AG10803 (cell line): ENCODE results near the gene TUBB.
"Not testable (repeated sequence)": the region's sequence is repeated elsewhere in the genome, so short reads cannot be mapped to it uniquely, and the experiment has no call there.

Experiments used
- DNase-seq: peaks from one replicate; pipeline ENCODE4 v3.0.0; 2010; ENCODE audit warnings: low read depth
- H3K4me3 ChIP-seq: 2 replicates; pipeline ENCODE4 v1.5.1; 2011; ENCODE audit warnings: mild to moderate bottlenecking, low read length, control low read depth
- CTCF ChIP-seq: conservative IDR thresholded peaks from 2 replicates; pipeline ENCODE4 v1.5.1; 2011; ENCODE audit warnings: mild to moderate bottlenecking, low read length, control low read depth, inconsistent platforms

The TUBB gene

GRCh38 chr6:30763155-30763617, 43.0 kb downstream of the TUBB start:
- no peak for DNase-seq
- no peak for TF ChIP-seq CTCF
- no peak overlapping the region for H3K4me3 ChIP-seq

GRCh38 chr6:30763618-30764489, 43.7 kb downstream of the TUBB start:
- TF ChIP-seq CTCF, result peak; percentile 42
- no peak overlapping the region for H3K4me3 ChIP-seq
- DNase-seq, result no peak

GRCh38 chr6:30764490-30765043, 44.4 kb downstream of the TUBB start:
- H3K4me3 ChIP-seq, DNase-seq: not testable (repeated sequence)

GRCh38 chr6:30765495-30765894, 45.3 kb downstream of the TUBB start:
- DNase-seq, result not testable (repeated sequence)

GRCh38 chr6:30766461-30767157, 46.5 kb downstream of the TUBB start:
- no peak for DNase-seq
- no peak for TF ChIP-seq CTCF
- no peak overlapping the region for H3K4me3 ChIP-seq

More at GRCh38 chr6:30765495-30765894, 45.3 kb downstream of the TUBB start:
- H3K4me3 ChIP-seq, result not testable (repeated sequence)

- no peak for TF ChIP-seq CTCF
- no peak overlapping the region for H3K4me3 ChIP-seq
- DNase-seq, result no peak
These were observed 47.2 kb downstream of the TUBB start for GRCh38 chr6:30767158-30767943.

- TF ChIP-seq CTCF, result no peak
- no peak for DNase-seq
- H3K4me3 ChIP-seq, result no peak overlapping the region
These were observed 47.8 kb downstream of the TUBB start for GRCh38 chr6:30767944-30768301.
